Sigmoid colon (tissue), 4 donors: ENCODE data around the gene MAP3K8.

Experiments
- EP300 ChIP-seq, 4 donors: sonication (generic); formaldehyde crosslinking; IDR thresholded peaks; one replicate each; pipeline ENCODE4 v1.6.1; 2017; ENCODE audit warnings: antibody characterized with exemption in 4 of 4
- POLR2A ChIP-seq, 2 donors: fragments of 450-650 bp; IDR thresholded peaks; one replicate each; pipeline ENCODE4 v1.6.1; 2016; ENCODE audit warnings: antibody characterized with exemption in 2 of 2, mild to moderate bottlenecking in 2 of 2, moderate library complexity in 2 of 2
- POLR2AphosphoS5 ChIP-seq, 4 donors: sonication (generic); formaldehyde crosslinking; IDR thresholded peaks; one replicate each; pipeline ENCODE4 v1.6.1; 2017; ENCODE audit warnings: antibody characterized with exemption in 4 of 4
- TF ChIP-seq, protein P1 (sequence below), 4 experiments: fragments of 450-650 bp in 3 of 4; fragments of 200-600 bp in 1 of 4; IDR thresholded peaks; one replicate each; pipeline ENCODE4 v1.5.1; 2016 to 2019; ENCODE audit warnings: antibody characterized with exemption in 4 of 4, mild to moderate bottlenecking in 3 of 4, moderate library complexity in 2 of 4

DNA sequence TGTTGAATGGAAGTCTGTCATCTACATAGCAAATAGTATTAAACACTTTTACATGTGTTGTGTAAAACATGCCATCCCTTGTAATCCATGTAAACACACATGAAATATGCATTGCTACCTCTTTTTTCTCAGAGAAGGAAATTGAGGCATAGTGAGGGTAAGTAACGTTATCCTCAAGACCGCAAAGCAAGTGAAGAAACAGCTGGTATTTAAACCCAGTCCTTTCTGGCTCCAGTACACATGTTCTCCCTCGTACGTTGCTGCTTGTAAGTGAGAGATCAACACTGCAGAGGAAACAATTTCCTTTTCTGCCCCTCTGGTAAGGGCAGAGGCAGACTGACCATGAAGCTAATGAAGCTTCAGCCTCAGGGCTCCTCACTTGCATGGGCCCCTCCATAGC is 28.5 kb downstream of the MAP3K8 start:
- TF ChIP-seq, protein P1, sequence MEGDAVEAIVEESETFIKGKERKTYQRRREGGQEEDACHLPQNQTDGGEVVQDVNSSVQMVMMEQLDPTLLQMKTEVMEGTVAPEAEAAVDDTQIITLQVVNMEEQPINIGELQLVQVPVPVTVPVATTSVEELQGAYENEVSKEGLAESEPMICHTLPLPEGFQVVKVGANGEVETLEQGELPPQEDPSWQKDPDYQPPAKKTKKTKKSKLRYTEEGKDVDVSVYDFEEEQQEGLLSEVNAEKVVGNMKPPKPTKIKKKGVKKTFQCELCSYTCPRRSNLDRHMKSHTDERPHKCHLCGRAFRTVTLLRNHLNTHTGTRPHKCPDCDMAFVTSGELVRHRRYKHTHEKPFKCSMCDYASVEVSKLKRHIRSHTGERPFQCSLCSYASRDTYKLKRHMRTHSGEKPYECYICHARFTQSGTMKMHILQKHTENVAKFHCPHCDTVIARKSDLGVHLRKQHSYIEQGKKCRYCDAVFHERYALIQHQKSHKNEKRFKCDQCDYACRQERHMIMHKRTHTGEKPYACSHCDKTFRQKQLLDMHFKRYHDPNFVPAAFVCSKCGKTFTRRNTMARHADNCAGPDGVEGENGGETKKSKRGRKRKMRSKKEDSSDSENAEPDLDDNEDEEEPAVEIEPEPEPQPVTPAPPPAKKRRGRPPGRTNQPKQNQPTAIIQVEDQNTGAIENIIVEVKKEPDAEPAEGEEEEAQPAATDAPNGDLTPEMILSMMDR (IDR thresholded peaks at IDR 0.05): no peak
- TF ChIP-seq EP300 (IDR thresholded peaks at IDR 0.05): no peak
- no peak for TF ChIP-seq POLR2A (IDR thresholded peaks at IDR 0.05)
- TF ChIP-seq POLR2AphosphoS5 (IDR thresholded peaks at IDR 0.05): no peak
